Activated T-cell treated with anti-CD3 and anti-CD28 coated beads for 24 hours (primary cell): ENCODE measurements around the gene STKLD1.

Experiments used
- DNase-seq: peaks from one replicate; pipeline ENCODE4 v3.0.0-alpha.2; 2020; ENCODE audit warnings: low read depth

Gene STKLD1

DNA sequence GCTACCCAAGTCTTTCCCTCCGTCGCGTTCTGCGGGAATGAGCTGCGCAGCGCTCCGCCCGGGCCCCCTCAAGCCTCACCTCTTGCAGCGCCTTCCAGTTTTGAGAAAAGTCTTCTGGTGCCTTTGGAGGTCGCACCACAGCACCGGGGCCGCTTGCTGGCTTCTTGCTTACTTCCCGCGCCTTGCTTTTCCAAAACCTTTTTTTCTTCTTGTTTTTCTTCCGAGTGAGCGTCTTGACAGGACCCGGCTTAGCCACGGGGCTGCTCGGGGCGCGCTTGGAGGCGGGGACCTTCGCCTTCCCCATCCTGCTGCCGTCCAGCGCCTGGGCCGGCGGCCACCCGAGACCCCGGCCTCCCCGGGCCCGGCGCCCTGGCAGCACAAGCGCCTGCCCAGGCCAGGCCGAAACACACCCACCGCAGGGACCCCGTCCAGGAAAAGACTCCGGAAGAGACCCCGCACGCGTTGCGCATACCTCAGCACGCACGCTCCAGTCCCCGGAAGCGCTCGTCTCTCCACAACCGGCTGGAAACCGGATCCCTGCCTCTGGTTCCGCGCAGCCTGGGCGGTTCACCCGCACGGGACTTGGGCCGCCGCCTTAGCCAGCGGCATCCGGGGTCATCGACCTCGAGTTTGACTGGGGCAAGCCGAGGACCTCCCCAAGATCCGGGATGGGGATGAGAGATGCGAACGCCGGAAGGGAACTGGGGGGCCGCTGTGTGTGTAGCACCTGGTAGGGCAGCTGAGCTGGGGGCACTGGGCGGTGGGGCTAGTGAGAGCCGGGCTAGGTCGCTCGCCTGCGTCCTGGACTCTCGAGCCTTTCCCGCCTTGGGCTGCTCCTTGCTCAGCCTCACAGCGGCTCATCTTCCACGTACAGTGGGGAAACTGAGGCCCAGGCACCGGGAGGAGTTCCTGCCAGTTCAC is 41.6 kb downstream of the STKLD1 start, which contains the start of gene REXO4:
Gene REXO4 (minus strand): TSS at position 470 of the 921 bp plus-strand sequence. CDS start 166 bp downstream, at position 304.
- peak; percentile 83 for DNase-seq

DNA sequence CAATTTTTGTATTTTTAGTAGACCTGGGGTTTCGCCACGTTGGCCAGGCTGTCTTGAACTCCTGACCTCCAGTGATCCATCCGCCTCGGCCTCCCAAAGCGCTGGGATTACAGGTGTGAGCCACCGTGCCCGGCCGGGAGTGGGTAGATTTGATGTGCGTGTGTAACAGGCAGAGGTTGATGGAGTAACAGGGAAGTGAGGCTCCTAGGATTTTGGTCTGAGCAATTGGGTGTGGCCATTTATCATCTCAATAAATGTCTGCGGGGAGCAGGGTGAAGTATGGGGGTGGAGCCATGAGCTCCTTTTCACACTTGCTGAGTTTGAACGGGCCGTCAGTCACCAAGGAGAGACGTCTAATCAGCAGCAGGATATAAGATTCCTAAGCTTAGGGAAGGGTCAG is 42.8 kb downstream of the STKLD1 start:
- no peak for DNase-seq

DNA sequence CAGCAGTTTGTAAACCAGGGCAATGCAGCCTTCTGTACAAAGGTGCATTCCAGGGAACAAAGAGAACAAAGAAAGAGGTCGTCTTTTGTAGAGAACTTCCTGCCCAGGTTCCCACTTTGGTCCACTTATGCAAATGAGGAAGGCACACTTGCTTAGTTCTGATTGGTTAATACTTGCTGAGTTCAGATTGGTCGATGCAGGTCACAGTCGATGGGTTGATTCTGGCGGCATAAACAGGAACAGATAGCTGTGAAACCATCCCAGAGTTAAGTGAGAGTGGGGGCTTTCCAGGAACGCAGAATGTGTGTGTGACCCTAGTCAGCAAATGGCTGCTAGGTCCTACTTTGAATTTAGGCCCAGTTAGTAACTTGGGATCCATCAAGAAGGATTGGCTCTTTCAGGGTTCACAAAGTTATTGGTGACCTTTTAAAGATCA is 44.2 kb downstream of the STKLD1 start:
- no peak for DNase-seq

DNA sequence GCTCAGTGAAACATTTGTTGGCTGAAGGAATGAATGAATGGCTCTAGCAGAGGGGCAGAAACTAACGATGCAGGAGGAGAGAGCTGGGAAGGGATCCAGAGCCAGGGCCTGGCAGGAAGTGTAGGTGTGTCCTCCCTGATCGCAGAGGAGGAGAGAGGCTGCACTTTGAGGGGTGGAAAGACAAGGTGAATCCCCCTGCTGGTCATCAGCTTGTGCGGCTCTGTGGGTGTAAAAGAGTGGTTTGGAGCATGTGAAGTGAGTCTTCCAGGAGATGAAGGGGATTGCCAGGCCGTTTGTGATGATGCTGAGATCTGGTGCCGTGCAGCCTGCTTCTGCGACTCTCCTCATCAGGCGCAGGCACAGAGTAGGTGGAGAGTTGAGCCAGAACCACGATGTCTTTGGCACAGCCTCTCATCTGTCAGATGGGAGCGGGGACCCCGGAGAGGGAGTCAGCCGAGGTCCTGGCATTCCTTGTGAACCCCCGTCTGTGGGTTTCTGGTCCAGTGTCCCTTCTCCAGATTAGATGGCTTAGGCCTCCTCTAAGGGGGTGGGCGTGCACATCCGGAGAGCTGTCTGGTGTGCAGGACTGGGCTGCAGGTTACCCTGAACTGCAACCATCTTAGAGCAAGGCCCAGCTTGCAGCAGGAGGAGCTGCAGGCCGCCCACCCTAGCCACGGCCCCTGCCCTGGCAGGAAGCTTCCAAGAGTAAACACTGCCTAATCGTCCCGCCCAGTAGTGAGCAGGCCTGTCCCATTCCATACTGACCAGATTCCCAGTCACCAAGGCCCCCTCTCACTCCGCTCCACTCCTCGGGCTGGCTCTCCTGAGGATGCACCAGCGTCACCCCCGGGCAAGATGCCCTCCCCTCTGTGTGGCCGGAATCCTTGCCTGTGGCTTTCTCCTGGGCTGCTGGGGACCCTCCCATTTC is 45.7 kb downstream of the STKLD1 start, which contains the start of gene ADAMTS13:
Gene ADAMTS13 (plus strand): TSS at position 753 of the 928 bp plus-strand sequence. CDS start 77 bp downstream, at position 830.
- DNase-seq = peak; percentile 10

DNA sequence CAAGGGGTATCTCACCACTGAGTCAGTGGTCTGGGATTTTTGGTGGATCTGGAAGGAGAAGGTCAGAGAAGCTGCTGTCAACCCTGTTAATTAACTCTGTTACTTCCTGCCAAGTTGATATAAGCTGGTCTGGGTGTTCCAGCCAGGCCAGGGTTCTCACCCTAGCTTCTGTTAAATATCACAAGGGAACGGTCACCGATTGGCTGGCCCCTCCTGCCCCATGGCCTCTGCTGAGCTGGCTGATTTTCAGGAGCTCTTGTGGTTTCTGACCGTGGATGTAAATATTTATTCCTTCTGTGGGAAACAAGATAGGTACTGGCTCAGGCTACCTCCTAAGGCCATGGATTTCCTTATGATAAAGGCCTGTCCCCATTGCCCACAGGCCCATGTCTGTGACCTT is 47.0 kb downstream of the STKLD1 start:
- DNase-seq = no peak

DNA sequence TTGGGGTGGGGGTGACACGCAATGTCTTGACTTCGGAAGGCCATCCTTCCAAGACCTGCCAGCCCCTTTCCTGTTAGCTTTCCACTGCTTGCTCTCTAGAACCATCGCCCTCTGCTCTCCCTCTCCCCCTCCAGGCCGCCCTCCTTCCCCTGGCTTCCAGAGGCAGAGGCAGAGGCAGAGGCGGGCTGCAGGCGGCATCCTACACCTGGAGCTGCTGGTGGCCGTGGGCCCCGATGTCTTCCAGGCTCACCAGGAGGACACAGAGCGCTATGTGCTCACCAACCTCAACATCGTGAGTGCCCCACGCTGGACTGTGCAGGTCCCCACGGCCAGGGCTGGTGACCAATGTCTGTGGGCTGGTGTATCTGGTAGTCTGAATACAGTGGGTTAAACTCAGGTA is 48.0 kb downstream of the STKLD1 start:
- no peak for DNase-seq

DNA sequence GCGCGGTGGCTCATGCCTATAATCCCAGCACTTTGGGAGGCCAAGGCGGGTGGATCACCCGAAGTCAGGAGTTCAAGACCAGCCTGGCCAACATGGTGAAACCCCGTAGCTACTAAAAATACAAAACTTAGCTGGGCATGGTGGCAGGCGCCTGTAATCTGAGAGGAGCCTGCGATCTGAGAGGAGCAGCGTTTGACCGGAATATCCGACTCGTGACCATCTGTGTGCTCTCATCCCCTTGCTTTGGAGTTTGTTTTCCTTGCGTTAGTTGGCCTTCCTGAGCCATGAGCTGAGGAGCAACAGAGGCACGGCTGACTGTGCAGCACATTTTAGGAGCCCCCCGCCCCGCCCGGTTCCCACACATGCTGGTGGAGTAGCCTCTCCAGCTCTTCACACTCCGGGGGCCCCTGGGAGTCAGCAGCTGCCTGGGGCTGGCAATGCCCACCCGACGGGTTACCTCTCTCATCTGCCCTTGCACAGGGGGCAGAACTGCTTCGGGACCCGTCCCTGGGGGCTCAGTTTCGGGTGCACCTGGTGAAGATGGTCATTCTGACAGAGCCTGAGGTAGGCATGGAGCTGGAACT is 49.0 kb downstream of the STKLD1 start:
- no peak for DNase-seq

DNA sequence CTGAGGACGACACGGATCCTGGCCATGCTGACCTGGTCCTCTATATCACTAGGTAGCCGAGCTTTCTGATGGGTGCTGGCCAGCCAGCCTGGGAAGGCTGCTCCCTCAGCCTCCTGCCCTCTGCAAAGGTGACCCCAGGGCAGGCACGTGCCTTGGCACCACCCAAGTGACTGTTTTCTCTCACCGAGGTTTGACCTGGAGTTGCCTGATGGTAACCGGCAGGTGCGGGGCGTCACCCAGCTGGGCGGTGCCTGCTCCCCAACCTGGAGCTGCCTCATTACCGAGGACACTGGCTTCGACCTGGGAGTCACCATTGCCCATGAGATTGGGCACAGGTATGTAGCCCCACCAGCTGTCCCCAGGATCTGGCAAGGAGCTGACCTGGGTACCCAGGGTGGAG is 49.8 kb downstream of the STKLD1 start:
- DNase-seq = no peak

DNA sequence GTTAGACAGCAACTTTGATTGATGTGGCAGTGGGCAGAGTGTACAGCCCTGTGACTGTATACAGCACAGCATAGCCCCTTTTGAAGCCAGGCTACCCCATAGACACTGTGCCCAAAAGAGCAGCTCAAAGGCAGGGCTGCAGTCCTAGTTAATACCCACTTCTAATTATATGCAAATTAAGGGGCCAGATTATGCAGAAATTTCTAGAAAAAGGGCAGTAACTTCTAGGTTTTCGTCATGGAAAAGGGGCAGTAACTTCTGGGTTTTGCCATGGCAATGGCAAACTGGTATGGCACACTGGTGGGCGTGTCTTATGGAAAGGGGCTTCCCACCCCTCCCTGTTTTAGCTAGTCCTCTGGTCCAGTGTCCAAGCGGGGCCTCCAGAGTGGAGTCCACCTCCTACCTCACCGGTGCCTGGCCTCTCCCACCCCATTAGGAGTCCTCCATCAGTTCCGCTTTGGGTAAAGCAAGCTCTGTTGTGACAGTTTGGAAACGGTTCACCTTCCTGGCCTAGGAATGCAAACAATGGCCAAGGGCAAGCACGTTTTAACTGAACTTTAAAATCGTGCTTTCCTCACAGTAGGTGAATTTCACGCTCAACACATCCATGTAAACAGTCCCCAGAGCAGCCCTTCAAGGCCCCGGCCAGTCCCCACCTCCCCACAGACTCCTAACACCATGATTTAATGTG is 51.6 kb downstream of the STKLD1 start:
- DNase-seq = no peak

DNA sequence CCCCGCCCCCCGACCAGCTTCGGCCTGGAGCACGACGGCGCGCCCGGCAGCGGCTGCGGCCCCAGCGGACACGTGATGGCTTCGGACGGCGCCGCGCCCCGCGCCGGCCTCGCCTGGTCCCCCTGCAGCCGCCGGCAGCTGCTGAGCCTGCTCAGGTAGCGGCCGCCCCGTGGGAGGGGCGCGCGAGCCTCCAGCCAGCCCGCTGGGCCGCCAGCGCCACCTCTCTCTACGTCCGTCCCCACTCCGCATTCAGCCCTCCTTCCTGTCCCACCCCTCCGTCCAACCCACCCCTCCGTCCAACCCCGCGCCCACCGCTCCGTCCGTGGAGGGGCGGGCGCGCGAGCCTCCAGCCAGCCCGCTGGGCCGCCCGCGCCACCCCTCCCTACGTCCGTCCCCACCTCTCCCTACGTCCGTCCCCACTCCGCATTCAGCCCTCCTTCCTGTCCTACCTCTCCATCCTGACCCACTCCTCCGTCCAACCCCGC is 52.5 kb downstream of the STKLD1 start:
- DNase-seq = no peak

DNA sequence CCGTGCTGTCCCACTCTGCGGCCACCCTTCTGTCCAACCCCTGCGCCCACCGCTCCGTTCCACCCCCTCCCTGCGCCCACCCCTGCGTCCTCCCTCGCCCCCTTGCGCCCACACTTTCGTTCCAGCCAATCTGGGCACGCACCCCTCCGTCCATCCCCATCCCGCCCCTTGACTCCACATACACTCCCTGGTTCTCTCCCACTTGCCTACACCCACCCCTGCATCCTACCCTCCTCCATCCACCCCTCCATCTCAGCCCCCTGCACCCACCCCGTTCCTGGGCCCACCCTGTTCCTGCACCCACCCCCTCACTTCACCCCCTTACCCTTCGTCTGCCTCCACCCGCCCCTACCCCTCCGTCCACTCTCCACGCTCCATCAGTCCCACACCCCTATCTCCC is 53.0 kb downstream of the STKLD1 start:
- DNase-seq = no peak

DNA sequence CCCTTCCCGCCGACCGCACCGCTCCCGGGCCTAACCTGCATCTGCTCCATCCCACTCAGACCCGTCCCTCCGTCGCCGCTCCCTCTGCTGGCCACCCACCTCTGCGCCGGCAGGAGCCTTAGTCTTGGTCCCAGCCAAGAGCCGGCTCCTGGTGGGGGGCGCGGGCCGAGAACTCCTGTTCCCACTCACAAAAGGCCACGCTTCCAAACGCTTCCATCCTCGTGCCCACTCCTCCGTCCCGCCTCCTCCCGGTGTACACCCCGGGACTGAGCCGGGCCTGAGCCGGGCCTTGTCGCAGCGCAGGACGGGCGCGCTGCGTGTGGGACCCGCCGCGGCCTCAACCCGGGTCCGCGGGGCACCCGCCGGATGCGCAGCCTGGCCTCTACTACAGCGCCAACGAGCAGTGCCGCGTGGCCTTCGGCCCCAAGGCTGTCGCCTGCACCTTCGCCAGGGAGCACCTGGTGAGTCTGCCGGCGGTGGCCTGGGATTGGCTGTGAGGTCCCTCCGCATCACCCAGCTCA is 53.5 kb downstream of the STKLD1 start:
- DNase-seq = no peak

DNA sequence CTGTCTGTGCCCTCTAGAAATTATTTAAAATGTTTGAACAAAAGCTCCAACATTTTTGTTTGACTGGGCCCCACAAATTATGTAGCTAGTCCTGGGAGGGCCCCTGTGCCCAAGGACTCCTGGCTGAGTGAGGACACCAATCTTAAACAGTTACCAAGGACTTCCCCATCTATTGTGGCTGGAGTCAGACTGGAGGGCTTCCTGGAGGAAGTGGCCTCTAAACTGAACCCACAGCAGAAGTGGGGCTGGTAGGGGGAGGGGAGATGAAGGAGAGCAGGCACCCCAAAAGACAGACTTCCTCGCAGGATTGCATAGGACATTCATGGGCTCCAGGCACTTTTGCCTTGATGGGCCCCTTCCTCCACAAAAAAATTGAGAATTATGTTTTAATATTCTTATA is 54.1 kb downstream of the STKLD1 start:
- DNase-seq = no peak

DNA sequence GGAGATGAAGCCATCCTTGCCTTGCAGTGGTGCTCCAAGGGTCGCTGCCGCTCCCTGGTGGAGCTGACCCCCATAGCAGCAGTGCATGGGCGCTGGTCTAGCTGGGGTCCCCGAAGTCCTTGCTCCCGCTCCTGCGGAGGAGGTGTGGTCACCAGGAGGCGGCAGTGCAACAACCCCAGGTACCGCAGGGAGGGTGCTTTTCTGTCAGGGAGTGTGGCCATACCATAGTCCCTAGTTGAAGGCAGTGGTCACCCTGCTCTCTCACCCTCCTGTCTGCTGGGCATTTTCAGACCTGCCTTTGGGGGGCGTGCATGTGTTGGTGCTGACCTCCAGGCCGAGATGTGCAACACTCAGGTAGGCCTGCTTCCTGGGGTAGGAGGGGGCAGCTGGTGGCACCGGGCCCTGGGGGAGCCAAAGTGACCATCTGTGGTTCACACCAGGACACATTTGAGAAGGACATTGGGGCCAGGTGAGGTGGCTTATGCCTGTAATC is 57.2 kb downstream of the STKLD1 start:
- DNase-seq = no peak

DNA sequence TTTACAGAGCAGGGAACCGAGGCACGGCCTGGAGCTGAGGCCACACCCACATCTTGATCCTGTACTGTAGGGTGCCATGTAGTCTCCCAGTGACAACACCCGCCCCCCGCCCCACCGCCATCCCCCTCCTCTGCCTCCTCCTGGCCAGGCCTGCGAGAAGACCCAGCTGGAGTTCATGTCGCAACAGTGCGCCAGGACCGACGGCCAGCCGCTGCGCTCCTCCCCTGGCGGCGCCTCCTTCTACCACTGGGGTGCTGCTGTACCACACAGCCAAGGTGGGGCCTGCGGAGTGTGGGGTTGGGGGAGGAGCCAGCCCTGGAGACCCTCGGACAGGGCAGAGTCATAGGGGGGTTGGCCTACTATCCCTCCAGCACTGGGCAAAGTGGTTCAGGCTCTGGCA is 60.5 kb downstream of the STKLD1 start:
- DNase-seq = no peak

DNA sequence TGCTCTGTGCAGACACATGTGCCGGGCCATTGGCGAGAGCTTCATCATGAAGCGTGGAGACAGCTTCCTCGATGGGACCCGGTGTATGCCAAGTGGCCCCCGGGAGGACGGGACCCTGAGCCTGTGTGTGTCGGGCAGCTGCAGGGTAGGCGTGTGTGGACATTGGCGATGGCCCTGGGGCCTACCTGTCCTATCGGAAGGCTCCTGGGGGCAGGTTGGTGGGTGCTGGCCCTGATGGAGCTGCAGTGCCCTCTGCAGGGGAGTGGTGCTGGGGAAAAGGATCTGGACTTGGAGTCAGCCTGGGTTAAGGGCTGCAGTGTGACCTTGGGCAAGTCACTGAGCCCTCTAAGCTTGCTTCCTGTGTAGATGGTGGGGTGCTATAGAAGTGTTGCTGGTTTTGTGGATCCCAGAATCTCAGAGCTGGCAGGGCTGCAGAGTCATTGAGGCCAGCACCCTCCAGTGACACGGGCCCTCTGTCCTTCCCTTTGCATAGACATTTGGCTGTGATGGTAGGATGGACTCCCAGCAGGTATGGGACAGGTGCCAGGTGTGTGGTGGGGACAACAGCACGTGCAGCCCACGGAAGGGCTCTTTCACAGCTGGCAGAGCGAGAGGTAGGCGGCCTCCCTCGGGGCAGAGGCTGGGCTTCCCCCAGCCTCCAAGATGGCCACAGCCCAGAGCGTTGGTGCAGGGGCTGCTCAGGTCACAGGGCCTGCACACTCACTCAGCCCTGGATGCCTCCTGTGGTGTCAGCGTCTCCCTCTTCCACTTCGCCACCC is 61.8 kb downstream of the STKLD1 start:
- DNase-seq = no peak

DNA sequence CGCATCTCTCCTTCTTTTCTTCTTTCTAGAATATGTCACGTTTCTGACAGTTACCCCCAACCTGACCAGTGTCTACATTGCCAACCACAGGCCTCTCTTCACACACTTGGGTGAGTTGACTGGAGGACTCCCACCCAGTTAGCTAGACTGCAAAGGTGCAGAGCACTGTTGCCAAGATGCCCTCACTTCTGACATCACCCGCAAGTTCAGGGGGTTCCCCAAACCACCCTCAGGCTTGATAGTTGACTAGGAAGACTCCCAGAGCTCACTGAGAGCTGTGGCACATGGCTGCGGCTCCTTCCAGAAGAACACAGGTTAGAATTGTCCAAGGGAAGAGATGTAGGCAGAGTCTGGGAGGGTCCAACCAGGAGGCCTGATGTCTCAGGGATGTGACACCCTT is 63.2 kb downstream of the STKLD1 start:
- no peak for DNase-seq

DNA sequence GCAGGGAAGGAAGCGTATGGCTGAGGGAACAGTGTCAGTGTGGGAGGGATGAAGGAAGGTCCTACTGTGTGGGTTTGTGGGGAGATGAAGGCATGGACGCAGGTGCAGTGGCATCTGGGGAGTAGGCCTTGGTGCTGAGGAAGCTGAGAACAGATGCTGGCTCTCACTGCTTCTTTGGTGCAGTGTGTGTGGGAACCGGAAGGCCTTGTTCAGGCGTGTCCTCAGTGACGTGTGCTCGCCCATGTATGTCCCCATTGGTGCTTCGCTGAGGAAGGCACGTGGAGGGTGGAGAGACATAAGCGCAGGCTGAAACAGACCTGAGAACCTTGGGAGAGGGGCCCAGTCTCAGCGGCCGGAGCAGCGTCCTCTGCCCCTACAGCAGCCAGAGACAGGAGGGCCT is 64.7 kb downstream of the STKLD1 start:
- no peak for DNase-seq

DNA sequence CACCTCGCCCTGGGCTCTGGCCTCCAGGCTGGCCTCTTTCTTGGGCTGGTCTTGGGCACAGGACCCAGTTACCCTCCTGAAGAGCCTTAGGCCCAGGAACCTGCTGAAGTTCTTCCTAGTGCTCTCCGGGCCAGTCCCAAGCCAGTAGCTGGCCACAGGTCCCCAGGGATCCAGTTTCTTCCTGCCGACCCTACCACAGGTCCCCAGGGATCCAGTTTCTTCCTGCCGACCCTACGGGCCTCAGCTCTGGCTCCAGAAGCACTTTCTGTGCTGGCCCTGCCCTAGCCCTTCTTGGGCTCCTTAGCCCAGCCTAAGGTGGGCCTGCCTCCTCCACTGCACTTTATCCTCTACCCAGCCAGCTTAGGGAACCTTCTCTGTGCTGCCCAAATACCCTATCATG is 65.4 kb downstream of the STKLD1 start:
- DNase-seq = no peak

DNA sequence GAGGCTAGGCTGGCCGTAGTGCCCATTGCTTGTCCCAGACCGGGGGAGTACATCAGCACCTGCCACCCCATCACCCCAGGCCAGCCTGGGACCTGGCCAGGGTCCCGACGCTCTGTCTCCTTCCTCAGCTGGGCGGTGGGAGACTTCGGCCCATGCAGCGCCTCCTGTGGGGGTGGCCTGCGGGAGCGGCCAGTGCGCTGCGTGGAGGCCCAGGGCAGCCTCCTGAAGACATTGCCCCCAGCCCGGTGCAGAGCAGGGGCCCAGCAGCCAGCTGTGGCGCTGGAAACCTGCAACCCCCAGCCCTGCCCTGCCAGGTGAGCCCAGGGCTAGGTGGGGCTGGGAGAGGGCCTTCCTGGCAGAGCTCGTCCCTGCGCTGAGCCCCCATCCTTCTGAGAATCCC is 67.1 kb downstream of the STKLD1 start:
- no peak for DNase-seq
